ENCODE results near the gene GABBR2.

GABBR2 gene

GRCh38 chr9:98720402-98720801 is 11.7 kb upstream of the GABBR2 start:
- no peak for DNase-seq

DNA sequence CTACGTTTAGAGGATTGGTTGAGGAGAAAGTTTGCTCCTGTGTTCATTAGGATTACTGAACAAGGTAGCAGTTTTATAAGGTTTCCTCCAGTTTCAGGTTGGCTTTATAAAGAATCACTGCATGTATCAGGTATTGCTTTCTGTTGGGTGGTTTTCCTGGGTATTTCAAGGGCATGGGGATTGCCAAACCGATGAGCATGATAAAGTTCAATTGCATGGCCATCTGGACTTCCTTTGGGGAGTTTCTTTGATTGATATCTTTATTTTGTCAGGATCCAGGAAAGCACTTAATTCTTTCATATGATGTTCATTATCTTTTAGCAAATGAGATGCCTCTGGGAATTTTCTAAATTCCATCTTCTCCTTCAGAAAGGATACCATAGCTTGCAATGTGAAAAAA is 10.3 kb upstream of the GABBR2 start:
- DNase-seq, result no peak

DNA sequence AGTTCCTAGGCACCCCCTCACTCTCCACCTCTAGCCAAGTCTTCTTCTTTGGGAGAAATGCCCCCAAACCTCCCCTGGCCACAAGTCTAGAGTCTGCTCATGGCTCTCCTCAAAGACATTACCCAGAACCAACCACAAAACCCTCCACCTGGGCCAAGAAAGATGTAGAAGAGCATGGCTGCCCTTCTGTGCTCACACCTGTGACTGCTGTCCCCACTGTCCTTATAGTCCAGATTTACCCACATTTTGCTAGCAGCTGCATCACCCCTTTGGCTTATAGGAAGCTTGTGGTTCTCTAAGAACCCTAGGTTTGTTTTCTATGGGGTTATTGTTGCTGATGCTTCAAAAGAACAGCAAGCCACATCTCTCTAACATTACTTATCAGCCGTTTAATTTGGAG is 6.1 kb upstream of the GABBR2 start:
- DNase-seq, result no peak

GRCh38 chr9:98712987-98713386 is 4.3 kb upstream of the GABBR2 start:
- DNase-seq, result no peak

- no peak for DNase-seq
Measured at GRCh38 chr9:98709968-98710965, 1.5 kb upstream of the GABBR2 start.

GRCh38 chr9:98708103-98708932 is 417 bp downstream of the GABBR2 start:
- DNase-seq, result no peak

DNA sequence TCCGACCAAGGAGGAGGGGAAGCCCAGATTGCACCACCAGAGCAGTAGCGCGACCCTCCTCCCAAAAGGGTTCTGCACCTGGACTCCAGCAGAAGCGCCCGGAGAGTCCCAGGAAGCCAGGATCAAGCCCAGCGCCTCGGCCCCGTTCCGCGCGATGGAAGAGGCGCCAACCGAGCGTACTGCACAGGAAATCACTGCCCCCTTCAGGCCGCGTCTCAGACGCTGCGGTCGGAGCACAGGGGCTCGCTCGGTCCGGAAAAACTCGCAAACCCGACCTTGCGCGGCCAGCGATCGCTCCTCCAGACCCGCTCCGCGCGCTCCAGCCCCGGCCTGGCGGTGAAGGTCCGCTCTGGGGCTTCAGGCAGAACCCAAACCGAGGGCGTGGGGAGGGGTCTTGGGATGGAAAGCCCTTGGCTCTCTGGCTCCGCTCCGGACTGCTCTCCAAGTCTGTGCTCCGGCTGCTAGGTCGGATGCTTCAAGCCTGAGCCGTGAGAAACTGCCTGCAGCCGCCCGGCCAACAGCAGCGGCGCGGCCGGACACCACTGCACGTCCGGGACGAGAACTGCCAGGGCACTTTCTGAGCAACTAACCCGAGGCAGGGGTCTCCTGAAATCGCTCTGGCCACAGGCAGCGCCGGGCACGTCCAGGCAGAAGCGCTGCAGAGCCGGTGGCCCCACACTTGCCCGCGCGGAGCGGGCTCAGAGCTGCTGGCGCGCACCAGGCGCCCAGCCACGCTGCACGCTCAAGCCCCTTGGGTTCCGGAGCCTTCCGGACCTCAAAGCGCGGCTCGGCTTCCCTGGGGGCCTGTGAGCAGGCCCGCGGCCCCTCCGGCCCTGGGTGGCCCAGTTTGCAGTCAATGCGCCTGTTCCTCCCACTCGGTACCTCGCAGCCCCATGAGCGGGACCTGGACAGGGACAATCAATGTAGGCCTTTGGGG is 1.3 kb downstream of the GABBR2 start:
- DNase-seq, result no peak

- DNase-seq, result no peak
Measured at GRCh38 chr9:98706651-98707165, 2.0 kb downstream of the GABBR2 start.

GRCh38 chr9:98702835-98703380 is 5.8 kb downstream of the GABBR2 start:
- DNase-seq, result no peak

GRCh38 chr9:98702340-98702739 is 6.4 kb downstream of the GABBR2 start:
- no peak for DNase-seq

DNA sequence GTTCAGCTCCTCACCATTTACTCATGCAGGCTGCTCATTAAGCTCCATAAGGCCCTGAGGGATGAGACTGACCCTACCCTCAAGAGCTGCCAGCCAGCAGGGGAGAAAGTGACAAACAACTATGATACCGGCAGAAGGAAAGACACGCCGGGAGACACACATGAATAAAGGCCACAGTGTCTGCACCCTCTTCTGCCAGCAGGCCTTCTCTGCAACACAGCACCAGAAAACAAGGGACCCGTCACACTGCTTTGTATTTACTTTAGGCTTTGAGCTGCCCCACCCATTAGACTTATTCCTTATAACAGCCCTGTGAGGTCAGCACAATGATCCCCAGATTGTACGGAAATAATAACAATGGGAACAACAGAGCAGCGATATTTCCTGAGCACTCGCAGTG is 7.2 kb downstream of the GABBR2 start:
- no peak for DNase-seq

DNA sequence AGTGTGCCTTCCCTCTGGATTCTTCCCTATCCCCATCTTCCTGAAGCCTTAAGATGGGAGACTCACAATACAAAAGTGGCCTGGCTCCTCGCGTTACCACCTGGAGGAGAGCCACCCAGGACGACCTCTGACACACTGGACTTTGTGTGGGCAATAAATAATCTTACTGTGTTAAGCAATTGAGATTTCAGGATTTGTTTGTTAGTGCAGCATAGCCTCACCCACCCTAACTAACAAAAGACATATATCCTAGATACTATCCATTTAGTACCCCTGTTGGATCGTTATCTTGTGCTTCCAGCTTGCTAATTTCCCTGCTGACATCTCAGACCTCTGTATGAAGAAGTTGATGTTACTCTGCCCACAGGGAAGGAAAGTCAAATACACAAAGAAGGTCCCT is 7.9 kb downstream of the GABBR2 start:
- no peak for DNase-seq

- no peak for DNase-seq
Measured at GRCh38 chr9:98698856-98699255, 9.9 kb downstream of the GABBR2 start.

GRCh38 chr9:98694943-98695342 is 13.8 kb downstream of the GABBR2 start:
- DNase-seq, result no peak

DNA sequence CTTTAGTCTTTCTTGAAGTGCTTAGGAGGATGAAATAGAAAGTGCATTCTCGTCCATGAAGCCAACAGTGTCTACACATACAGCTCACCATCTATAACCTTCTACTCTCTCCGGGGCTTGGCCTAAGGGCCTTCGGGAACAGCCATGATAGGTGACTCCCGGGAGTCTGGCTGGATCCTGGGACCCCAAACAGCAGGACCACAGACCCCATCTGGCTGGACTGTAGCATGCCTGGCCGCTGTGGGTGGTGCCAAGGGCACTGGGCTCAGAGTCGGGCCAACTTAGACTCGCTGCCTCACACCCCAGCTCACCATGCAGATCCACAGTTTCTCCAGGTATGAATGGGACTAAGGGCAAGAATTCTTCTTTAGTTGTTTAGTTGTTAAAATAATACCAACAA is 16.3 kb downstream of the GABBR2 start:
- no peak for DNase-seq

DNA sequence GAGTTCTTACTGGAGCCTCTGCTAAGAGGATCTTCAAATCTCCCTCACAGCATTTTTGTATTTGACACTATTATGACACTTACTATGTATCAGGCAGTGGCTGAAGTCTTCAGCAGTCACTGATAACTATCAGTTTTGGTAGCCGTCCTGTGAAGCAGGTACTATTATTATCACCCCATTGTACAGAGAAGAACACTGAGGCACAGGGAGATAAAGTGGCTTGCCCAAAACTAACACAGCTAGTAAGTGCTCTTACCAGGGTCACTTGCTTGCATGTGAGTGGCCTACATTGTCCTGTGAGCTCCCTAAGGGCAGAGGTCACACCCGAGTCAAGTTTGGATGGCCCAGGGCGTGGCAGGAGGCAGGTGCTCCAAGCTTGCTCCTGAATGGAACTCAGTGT is 16.8 kb downstream of the GABBR2 start:
- no peak for DNase-seq

GRCh38 chr9:98690686-98691085 is 18.0 kb downstream of the GABBR2 start:
- DNase-seq, result no peak

DNA sequence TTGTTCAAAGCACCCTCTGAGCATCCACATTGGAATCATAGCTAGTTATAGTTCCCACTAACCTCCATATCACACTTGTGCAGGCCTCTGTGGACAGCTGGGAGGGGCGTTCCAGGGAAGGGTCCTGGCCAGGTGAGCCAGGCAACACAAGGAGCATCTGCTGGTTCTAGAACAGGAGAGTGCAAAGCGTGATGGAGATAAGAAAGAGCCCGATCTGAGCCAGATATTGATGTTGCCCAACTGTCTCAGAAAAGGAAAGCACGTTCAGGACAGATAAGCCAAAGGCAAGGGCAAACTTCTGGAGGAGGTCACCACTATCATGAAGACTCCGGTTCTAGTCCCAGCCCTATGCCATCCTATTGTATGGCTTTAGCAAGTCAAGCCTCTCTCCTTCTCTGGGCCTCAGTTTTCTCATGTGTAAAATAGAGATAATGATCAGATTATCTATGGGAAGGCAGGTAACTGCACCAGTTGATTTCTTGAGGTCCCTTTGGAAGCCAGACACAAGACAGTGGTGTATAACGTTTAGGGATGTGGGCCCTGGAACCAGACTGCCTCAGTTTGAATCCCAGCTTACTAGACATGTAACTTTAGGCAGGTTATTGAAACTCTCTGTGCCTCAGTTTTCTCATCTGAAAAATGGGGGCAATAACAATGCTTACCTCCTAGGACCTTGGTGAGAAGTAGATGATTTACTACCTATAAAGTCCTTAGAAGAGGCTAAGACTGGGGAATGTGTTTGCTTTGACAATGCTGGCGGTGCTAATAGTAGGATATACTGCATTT is 19.8 kb downstream of the GABBR2 start:
- no peak for DNase-seq

GRCh38 chr9:98687911-98688310 is 20.8 kb downstream of the GABBR2 start:
- DNase-seq, result no peak

DNA sequence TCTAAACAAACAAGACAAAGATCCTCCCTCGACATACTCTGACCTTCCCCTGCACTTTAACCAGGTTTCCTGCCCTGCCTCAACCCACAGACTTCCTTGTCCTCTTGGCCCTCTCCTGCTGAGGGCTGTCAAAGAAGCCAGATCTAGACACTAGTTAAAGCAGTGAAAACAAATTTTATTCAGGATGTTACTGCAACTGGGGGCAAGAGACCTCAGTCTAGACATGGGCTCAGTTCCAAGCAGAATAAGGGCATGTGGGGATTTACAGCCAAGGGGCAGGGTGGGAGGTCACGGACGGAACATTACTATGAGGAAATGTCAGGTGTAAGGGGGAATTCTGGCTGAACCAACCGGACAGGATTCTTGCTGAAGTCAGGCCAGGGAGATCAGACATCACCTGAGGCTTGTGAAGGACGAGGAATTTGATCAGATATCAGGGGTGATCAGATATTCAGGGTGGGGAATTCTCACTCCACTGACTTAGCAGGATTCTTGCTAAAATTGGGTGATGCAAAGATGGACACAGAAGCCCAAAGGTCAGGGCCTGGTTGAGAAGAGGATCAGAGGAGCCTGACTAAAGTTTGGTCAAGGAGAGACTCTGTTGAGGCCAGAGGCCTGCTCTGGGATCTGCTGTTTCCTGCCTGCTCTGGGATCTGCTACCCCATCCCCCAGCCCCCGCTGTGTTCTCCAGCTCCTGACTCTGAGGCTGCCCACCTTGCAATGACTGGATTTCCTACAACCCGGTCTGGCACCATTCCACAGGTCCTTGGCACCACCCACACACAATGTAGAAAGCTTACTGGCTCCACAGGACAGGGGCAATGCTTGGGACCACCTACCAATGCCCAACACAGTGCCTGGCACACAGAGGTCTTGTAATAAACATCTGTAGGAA is 21.5 kb downstream of the GABBR2 start:
- DNase-seq, result no peak
